GM12864 (cell line): ENCODE measurements around the gene EPYC.

Source experiments
- DNase-seq: peaks from one replicate; pipeline ENCODE4 v3.0.0-alpha.2; 2011; ENCODE audit warnings: low read depth
- H3K4me3 ChIP-seq: 2 replicates; pipeline ENCODE4 v1.5.1; 2011; ENCODE audit warnings: mild to moderate bottlenecking, low read depth, low read length, control low read depth
- TF ChIP-seq, protein P1 (sequence below): IDR thresholded peaks from 2 replicates; pipeline ENCODE4 v1.5.1; 2011; ENCODE audit warnings: low read depth, mild to moderate bottlenecking, moderate library complexity, low read length, control low read depth, inconsistent platforms; ENCODE audit errors: missing control alignments

Gene EPYC

DNA sequence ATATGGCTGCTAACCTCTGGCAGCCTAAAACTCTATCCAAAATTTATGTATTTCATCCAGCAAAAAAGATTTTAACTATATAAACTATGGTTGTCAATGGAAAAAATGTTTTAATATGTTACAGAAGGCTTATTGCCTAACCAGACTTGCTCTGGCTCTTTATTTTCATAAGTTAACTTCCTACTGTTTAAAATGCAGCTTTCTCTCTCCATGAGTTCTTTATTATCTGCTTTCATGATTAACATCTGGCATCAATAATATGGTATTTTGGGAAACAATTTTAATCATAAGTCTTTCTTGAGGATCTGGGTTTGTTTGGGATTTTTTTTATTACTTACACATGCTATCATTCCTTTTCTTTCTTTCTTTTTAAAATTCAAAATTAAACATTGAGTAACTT, 32.5 kb upstream of the EPYC start:
- TF ChIP-seq, protein P1, sequence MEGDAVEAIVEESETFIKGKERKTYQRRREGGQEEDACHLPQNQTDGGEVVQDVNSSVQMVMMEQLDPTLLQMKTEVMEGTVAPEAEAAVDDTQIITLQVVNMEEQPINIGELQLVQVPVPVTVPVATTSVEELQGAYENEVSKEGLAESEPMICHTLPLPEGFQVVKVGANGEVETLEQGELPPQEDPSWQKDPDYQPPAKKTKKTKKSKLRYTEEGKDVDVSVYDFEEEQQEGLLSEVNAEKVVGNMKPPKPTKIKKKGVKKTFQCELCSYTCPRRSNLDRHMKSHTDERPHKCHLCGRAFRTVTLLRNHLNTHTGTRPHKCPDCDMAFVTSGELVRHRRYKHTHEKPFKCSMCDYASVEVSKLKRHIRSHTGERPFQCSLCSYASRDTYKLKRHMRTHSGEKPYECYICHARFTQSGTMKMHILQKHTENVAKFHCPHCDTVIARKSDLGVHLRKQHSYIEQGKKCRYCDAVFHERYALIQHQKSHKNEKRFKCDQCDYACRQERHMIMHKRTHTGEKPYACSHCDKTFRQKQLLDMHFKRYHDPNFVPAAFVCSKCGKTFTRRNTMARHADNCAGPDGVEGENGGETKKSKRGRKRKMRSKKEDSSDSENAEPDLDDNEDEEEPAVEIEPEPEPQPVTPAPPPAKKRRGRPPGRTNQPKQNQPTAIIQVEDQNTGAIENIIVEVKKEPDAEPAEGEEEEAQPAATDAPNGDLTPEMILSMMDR = no peak
- H3K4me3 ChIP-seq = no peak overlapping the region
- no peak for DNase-seq

DNA sequence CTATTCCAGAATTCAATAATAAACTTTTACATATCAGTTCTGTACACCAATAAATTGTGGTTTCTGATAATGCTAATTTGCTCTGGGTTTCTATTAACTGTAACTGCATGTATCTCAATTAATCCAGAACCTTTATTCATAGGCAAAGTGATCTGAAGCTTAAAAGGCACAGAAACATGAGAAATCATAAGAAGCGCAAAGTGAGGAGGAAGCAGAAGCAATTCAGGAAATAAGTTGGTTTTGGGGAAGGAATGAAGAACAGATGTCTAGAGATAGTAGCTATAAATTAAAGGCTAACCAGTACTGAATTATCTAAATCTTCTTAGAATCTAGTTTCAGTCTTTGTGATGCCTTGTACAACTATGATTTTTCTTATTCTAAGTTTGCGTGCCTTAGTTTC, 28.5 kb upstream of the EPYC start:
- TF ChIP-seq, protein P1 = no peak
- no peak overlapping the region for H3K4me3 ChIP-seq
- DNase-seq = no peak

DNA sequence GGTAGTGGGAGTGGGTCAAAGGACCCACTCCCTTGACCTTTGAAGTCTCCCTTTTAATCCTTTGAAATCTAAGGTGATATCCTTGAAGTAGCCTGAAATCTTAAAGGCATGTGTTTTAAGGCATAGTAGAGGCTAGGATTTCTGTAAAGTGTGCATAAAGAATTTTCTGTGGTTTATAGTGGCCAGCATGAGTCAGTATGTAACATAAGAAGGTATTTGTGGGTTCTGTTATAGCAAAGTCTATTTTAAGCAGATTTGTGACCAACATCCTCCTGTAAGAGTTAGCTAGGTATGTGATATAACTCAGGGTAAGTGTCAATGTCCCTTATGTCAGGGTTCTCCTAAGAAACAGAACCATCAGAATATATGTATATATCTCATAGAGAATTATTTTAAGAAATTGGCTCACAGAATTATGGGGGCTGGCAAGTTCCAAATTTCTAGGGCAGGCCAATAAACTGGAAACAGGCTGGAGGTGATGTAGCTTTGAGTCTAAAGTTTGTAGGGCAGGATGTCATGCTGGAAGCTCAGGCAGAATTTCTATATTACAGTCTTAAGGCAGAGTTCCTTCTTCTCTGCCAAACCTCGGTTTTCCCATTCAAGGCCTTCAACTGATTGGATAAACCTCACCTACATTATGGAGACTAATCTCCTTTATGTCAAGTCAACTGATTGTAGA, 18.7 kb upstream of the EPYC start:
- TF ChIP-seq, protein P1 = no peak
- no peak for DNase-seq
- no peak overlapping the region for H3K4me3 ChIP-seq

DNA sequence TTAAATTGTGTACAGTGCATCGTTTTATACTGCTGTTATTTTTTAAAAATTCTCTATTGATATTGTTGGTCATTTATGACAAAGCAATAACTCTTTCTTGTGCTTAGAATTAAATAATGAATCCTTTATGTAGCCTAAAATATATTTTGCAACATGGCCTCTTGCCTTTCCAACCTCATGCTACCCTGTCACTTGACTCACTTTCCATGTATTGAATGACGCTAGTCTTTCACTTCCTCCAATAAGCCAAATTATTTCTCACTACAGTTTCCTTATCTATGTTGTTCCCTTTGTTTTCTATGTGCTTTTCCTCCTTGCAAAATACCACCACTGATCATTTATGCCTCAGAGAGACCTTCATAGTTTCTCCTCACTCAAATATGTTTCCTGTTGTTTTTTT, 16.3 kb upstream of the EPYC start:
- TF ChIP-seq, protein P1 = no peak
- no peak overlapping the region for H3K4me3 ChIP-seq
- no peak for DNase-seq

DNA sequence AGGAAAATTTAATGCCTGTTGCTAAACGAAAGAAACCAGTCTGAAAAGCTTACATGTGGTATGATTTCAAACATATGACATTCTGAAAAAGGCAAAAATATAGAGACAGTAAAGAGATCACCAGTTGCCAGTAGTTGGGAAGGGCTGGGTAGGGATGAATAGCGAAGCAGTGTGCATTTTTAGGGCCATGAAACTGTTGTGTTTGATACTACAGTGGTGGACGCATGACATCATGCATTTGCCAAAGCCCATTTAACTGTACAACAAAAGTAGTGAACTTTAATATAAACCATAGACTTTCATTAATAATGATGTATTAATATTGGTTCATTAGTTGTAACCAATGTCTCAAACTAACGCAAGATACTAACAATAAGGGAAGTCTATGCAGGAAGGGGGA, 14.7 kb upstream of the EPYC start:
- no peak for DNase-seq
- TF ChIP-seq, protein P1 = no peak
- no peak overlapping the region for H3K4me3 ChIP-seq

DNA sequence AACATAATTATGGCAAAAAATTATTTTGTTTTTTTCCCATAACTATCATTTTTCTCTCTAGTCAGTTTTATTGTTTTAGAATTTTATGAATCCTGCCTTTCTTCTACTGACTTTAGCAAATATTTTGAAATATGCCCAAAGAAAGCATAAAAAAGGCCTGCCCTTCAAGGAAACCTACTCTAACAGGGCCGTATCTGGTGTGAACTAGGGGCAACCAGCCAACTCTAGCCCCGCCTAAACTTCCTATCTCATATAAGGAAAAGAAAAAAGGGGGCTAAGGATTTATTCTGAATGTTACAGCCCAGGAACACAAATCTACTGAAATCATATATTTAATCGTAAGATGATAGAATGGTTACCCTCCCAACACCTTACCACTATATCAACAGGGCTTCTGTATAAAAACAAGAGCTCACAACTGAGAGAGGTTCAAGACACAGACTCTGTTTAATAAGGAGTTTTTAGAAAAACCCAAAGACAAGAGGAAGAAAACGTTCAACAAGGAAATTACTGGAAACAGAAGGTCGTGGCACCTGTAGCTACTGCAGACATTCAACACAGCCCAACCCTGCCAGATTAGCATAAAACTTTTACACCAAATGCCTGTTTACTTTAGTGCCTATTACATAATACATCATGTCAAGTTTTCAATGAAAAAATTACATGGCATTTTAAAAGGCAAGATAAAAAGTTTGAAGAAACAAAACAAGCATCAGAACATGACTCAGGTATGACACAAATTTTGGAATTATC, 12.9 kb upstream of the EPYC start:
- DNase-seq = no peak
- no peak overlapping the region for H3K4me3 ChIP-seq
- TF ChIP-seq, protein P1 = no peak
